Activated T-cell treated with anti-CD3 and anti-CD28 coated beads, Interleukin-2, amount 50 U/mL, for 24 hours (primary cell): ENCODE data around the gene PATJ.

Experiments used
- DNase-seq: peaks from one replicate; pipeline ENCODE4 v3.0.0-alpha.2; 2020
- H3K27ac Mint-ChIP-seq: 2 replicates; pipeline ENCODE4 v1.8.0; 2020; ENCODE audit warnings: mild to moderate bottlenecking, mixed read lengths
- H3K27me3 Mint-ChIP-seq: 2 replicates; pipeline ENCODE4 v1.8.0; 2020; ENCODE audit warnings: mixed read lengths
- H3K36me3 Mint-ChIP-seq: 2 replicates; pipeline ENCODE4 v1.8.0; 2020; ENCODE audit warnings: low read depth, mixed read lengths
- H3K4me1 Mint-ChIP-seq: 2 replicates; pipeline ENCODE4 v1.8.0; 2020; ENCODE audit warnings: low read depth, mixed read lengths
- H3K4me3 Mint-ChIP-seq: 2 replicates; pipeline ENCODE4 v1.8.0; 2020; ENCODE audit warnings: mild to moderate bottlenecking, moderate library complexity, mixed read lengths
- H3K9me3 Mint-ChIP-seq: 2 replicates; pipeline ENCODE4 v1.8.0; 2020; ENCODE audit warnings: mixed read lengths

Gene PATJ

DNA sequence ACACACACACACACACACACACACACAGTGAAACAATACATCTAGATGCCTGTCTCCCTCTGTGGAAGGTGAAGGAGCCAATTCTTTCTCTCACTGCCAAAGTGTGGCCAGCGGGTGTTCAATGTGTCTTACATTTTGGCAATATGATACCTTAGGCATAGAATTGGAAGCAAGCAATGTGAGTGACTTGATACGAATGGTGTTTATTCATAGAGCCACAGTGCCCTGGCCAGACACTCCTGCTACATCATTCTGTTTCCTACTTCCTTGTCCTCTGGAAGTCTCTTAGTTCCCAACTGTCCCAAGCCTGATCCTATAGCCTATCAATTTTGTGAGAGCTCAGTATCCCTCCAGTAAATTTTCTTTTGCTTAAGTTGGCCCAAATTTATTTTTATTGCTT lies 282.4 kb downstream of the PATJ start:
- Mint-ChIP-seq H3K4me3 (no peak overlapping the region), H3K36me3 (peaks cover 48% of the 10 kb centered on the region), H3K27me3 (no peaks in the 10 kb centered on the region), H3K27ac (no peak overlapping the region), H3K9me3 (no peaks in the 10 kb centered on the region), H3K4me1 (no peaks in the 10 kb centered on the region)
- no peak for DNase-seq

DNA sequence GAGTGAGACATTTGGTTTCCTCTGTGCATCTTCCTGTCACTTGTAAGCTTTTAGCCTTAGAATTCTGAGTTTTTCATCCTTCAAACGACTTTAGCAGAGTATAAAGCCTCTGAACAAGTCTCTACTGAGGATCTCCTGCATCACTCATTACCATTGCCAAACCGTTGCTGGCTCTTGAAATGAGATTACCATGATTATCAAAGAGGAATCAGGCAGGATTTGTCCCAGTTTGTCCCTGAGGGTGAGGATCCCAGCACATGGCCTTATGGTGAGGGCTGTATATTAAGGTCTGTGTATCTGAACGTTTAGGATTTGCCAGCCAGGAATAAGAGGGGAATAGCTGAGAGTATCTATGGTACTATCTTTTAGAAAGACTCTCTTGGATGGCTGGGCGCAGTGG lies 282.9 kb downstream of the PATJ start:
- H3K4me1 Mint-ChIP-seq = no peaks in the 10 kb centered on the region
- peaks cover 46% of the 10 kb centered on the region for H3K36me3 Mint-ChIP-seq
- no peak for DNase-seq

DNA sequence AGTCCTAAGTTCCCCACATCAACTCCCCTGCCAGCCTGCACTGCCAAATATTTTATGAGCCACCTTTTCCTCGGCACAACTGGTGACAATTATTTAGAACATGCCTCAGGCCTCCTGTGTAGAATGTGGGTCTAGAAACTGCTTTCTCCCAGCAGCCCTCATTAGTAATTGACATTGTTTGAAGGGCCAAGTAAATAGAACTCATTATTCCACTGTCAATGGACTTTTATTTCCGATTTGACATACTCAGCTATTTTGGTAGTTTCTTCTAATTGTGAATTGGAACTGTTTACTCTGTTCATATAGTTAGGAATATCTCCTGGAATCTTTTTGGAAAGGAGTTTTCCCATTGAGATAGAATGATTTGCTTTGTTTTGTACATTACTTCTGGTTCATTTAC lies 283.6 kb downstream of the PATJ start:
- Mint-ChIP-seq H3K27me3 (no peaks in the 10 kb centered on the region), H3K36me3 (peaks cover 43% of the 10 kb centered on the region), H3K4me1 (no peaks in the 10 kb centered on the region), H3K9me3 (no peaks in the 10 kb centered on the region), H3K4me3 (no peak overlapping the region), H3K27ac (no peak overlapping the region)
- no peak for DNase-seq

More for the DNA sequence above, 282.9 kb downstream of the PATJ start:
- no peak overlapping the region for H3K27ac Mint-ChIP-seq
- H3K9me3 Mint-ChIP-seq = no peaks in the 10 kb centered on the region
- H3K27me3 Mint-ChIP-seq = no peaks in the 10 kb centered on the region
- H3K4me3 Mint-ChIP-seq = no peak overlapping the region

DNA sequence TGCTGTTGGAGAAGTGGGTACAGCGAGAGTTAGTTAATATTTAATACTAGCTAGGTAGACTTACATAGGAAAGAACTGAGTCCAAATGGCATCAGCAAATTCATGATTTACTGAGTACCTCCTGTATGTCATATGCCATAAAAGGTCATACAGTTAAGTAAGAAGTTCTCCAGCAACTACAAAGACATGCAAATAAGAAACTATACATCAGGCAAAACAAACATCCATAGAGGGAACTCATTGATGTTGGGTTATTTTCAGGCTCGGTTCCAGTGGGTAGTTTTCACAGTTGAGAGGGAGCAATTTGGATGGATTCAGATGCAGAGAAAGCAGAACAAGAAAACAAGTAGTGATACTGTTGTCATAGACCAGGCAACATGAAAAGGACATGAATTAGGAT lies 287.4 kb downstream of the PATJ start:
- no peak for DNase-seq
- Mint-ChIP-seq H3K27ac (no peak overlapping the region), H3K27me3 (no peaks in the 10 kb centered on the region), H3K4me3 (no peak overlapping the region), H3K9me3 (no peaks in the 10 kb centered on the region), H3K36me3 (peaks cover 43% of the 10 kb centered on the region), H3K4me1 (no peaks in the 10 kb centered on the region)

DNA sequence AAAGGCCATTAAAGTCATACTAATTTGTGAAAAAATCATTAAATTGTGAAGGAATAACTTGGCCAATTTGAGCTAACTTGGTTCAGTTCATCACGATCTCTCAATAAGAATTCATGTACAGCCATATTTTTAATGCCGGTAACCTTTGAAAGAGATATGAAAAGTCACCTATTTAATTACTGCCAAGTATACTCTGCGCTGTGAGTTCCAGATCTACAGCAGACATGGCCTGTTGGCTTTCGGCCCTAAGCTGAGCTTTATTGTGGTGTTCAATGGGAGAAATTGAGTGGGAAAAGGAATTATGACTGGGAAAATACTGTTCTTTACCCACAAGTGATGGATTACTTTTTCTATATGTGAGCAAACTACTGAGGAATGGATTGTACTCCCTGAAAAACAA lies 292.5 kb downstream of the PATJ start:
- no peak overlapping the region for H3K27ac Mint-ChIP-seq
- no peak overlapping the region for H3K4me3 Mint-ChIP-seq
- H3K4me1 Mint-ChIP-seq = no peaks in the 10 kb centered on the region
- H3K9me3 Mint-ChIP-seq = no peaks in the 10 kb centered on the region
- H3K36me3 Mint-ChIP-seq = peaks cover 13% of the 10 kb centered on the region
- H3K27me3 Mint-ChIP-seq = no peaks in the 10 kb centered on the region
- DNase-seq = no peak

DNA sequence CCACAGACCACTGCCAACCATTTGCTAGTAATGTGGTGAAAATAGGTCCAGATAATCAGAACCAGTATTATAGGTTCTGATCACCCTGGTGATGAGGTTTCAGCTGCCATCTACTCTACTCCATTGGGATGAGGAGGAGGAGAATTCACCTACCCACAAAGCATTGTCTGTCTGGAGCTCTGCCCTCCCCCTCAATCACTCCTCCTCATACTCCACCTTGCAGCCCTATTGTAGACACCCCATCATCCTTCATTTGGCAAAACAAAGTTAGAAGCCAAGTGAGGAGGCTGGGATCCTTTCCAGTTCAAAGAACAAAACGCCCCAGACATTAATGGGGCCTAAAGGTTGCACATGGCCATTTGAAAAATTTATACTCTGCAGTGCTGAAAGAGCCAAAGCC lies 295.0 kb downstream of the PATJ start:
- H3K4me1 Mint-ChIP-seq = no peaks in the 10 kb centered on the region
- H3K27me3 Mint-ChIP-seq = no peaks in the 10 kb centered on the region
- DNase-seq = no peak
- H3K36me3 Mint-ChIP-seq = peaks cover 8% of the 10 kb centered on the region
- H3K4me3 Mint-ChIP-seq = no peak overlapping the region
- H3K9me3 Mint-ChIP-seq = no peaks in the 10 kb centered on the region
- H3K27ac Mint-ChIP-seq = no peak overlapping the region

DNA sequence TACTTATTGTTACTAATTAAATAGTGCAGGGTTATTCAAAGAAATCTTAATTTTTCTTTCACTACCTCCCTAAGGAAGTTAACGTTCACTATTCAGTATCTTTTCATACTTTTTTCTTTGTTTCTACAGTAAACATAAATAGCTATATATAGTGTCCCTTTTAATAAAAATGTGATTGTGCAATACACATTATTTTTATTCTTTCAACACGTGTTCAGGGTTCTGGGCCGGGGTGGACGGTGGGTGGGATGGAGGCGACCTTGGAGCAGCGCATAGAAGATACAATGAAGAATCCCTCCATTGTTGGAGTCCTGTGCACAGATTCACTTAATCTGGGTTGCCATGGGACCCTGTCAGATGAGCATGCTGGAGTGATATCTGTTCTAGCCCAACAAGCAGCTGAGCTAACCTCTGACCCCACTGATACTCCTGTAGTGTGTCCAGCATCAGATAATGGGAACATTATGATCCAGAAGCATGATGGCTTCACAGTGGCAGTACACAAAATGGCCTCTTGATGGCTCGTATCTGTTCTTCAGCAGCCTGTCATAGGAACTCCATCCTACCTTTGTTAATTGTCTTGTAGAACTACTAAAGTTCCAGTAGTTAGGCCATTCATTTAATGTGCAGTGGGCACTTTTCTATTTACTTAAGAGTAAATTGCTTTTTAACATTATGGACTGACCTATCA lies 296.5 kb downstream of the PATJ start:
- Mint-ChIP-seq H3K4me1 (no peaks in the 10 kb centered on the region), H3K9me3 (no peaks in the 10 kb centered on the region), H3K4me3 (no peak overlapping the region), H3K27me3 (no peaks in the 10 kb centered on the region), H3K36me3 (peaks cover 5% of the 10 kb centered on the region), H3K27ac (no peak overlapping the region)
- DNase-seq = no peak

DNA sequence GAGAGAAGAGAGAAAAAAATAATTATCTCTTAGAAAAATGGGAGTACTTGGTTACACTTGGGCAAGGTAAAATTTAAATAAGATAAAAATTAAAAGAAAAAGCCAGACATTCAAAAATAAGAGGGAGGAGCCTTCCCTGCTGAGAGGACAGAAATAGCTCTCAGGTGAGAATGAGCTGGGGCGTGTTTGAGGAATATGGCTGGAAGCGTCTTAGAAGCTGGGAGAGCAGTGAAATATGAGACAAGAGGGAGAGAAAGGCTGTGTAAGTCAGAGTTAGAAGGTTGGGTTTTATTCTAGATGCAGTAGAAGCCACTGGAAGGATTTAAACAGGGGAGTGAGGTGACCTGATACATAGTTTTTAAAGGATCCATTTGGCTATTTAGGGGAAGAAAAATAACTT lies 298.2 kb downstream of the PATJ start:
- Mint-ChIP-seq H3K4me3 (no peak overlapping the region), H3K36me3 (peaks cover 15% of the 10 kb centered on the region), H3K4me1 (no peaks in the 10 kb centered on the region), H3K27me3 (no peaks in the 10 kb centered on the region), H3K27ac (no peak overlapping the region), H3K9me3 (no peaks in the 10 kb centered on the region)
- DNase-seq = no peak

DNA sequence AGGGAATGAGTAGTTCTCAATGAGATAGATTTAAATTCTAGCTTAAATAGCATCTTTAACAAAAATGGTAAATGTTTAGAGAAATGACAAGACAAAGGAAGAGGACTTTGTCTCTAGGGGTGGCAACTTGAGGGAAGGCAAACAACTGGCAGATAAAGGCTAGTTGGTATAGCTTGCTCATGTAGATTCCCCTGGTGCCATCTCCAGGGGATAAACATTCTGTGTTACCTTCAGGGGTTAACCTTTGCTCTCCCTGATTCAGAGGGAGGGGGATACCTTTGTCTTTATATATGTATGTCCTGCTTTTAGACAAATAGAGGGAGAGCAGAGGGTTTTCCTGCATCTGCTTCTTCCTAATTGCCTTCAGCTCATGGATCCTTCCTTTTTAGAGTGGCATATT lies 298.7 kb downstream of the PATJ start:
- H3K4me1 Mint-ChIP-seq = no peaks in the 10 kb centered on the region
- H3K4me3 Mint-ChIP-seq = no peak overlapping the region
- H3K9me3 Mint-ChIP-seq = no peaks in the 10 kb centered on the region
- no peak overlapping the region for H3K27ac Mint-ChIP-seq
- H3K36me3 Mint-ChIP-seq = peaks cover 16% of the 10 kb centered on the region
- no peak for DNase-seq
- H3K27me3 Mint-ChIP-seq = no peaks in the 10 kb centered on the region

DNA sequence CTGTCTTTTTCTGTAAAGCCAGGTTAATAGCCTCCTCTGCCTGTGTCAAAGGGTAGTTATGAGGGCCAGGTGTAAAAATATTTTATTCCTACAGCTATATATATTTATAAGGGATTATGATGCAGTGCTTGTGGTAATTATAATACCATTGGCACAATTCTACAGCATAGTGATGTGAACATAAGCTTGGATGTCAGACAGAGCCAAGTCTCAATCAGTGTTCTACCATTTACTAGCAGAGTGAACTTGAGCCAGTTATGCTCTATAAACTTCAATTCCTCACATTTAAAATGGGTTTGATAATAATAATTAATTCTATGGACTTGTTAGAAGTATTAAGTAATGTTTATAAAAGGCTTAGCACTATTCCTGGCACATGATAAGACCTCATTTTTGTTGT lies 300.9 kb downstream of the PATJ start:
- Mint-ChIP-seq H3K27me3 (no peaks in the 10 kb centered on the region), H3K36me3 (peaks cover 14% of the 10 kb centered on the region), H3K4me3 (no peak overlapping the region), H3K9me3 (no peaks in the 10 kb centered on the region), H3K4me1 (no peaks in the 10 kb centered on the region), H3K27ac (no peak overlapping the region)
- DNase-seq = no peak

DNA sequence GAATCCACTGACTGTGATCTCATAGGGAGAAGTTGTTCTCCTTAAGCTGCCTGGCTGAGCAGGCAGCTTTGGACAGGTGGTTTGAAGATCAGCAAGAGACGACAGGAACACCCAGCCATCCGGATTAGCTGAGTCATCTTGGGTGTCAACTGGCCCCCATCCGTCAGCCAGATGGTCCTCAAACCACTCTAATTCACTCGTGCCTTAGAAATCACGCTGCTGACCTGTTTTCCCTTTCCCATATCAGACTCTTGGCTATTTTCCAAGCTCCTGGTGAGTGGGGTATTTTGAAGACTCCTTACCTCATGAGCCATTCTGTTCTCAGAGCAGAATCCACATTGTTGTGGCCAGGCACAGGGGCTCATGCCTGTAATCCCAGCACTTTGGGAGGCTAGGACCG lies 303.3 kb downstream of the PATJ start:
- H3K4me1 Mint-ChIP-seq = no peaks in the 10 kb centered on the region
- no peak overlapping the region for H3K4me3 Mint-ChIP-seq
- no peak for DNase-seq
- H3K27me3 Mint-ChIP-seq = no peaks in the 10 kb centered on the region
- H3K36me3 Mint-ChIP-seq = peaks cover 15% of the 10 kb centered on the region
- H3K9me3 Mint-ChIP-seq = no peaks in the 10 kb centered on the region
- H3K27ac Mint-ChIP-seq = no peak overlapping the region

DNA sequence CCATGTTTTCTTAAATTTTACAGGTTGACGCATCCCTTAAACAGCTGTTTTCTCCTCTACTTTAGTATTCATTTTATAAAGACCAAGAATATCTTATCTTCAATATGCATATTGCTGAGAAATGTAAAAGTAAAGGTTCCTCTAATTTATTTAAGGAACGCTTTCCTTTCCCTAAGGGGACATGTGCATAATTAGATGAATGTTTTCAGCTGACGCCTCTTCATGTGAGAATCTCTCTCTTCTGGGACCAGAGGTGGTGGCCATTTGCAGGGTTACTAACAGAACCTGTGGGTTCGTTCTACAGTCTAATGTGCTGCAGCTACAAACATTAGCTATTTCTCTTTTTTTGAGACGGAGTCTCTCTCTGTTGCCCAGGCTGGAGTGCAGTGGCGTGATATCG lies 304.6 kb downstream of the PATJ start:
- H3K9me3 Mint-ChIP-seq = no peaks in the 10 kb centered on the region
- H3K27ac Mint-ChIP-seq = no peak overlapping the region
- H3K27me3 Mint-ChIP-seq = no peaks in the 10 kb centered on the region
- H3K36me3 Mint-ChIP-seq = peaks cover 22% of the 10 kb centered on the region
- no peaks in the 10 kb centered on the region for H3K4me1 Mint-ChIP-seq
- no peak overlapping the region for H3K4me3 Mint-ChIP-seq
- DNase-seq = no peak

DNA sequence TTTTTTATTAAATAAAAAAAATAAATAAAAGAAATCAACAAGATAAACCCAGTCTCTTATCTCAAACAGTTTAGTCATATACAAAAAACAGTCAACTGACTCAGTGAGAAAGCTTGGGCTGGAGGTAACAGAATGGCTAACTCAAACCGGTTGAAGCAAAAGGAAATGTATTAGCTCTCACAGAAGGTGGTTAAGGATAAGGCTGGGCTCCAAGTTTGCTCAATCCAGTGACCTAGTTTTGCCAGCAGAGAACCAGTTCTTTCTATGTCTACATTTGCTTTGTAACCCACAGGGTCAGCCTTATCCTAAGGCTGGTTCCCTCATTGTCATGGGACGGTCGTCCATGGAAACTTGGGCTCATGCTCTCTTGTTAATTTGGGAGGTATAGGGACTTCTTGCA lies 307.9 kb downstream of the PATJ start:
- H3K27me3 Mint-ChIP-seq = no peaks in the 10 kb centered on the region
- no peak for DNase-seq
- peaks cover 25% of the 10 kb centered on the region for H3K36me3 Mint-ChIP-seq
- H3K4me1 Mint-ChIP-seq = no peaks in the 10 kb centered on the region
- H3K9me3 Mint-ChIP-seq = no peaks in the 10 kb centered on the region
- H3K27ac Mint-ChIP-seq = no peak overlapping the region
- H3K4me3 Mint-ChIP-seq = no peak overlapping the region

DNA sequence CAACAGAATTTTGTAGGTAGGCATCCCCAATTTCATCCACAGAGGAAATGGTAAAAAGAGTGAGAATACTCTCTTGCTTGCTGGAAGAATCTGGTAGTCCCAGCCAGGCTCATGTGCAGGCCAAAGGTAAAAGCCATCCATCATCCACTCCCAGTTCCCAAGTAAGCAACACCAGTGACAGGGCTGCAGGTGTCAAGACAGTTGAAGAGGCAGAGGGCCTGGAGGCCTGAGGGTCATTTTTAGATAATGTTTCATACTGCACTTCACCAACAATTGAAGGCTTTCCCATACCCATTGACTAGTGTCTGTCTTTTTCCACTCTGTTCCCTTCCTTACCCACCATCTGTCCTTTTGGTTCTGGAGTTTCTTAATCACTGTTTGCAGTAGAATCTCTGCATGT lies 310.7 kb downstream of the PATJ start:
- DNase-seq = no peak
- no peak overlapping the region for H3K27ac Mint-ChIP-seq
- H3K36me3 Mint-ChIP-seq = peaks cover 23% of the 10 kb centered on the region
- no peaks in the 10 kb centered on the region for H3K9me3 Mint-ChIP-seq
- no peak overlapping the region for H3K4me3 Mint-ChIP-seq
- H3K4me1 Mint-ChIP-seq = no peaks in the 10 kb centered on the region
- no peaks in the 10 kb centered on the region for H3K27me3 Mint-ChIP-seq

DNA sequence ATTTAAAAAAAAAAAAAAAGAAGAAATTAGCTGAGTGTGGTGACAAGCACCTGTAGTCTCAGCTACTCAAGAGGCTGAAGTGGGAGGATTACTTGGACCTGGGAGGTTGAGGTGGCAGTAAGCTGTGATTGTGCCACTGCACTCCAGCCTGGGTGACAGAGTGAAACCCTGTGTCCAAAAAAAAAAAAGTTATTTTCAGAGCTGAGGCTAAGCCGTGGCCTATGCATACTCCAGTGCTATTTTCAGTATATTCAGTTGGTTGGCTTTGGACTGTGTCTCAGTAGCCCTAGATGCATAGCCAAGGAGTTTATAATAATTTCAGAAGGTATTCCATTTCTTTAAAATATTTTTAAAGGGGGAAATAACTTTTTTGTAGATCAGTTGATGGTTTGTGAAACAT lies 311.9 kb downstream of the PATJ start:
- Mint-ChIP-seq H3K27me3 (no peaks in the 10 kb centered on the region), H3K36me3 (peaks cover 26% of the 10 kb centered on the region), H3K4me1 (no peaks in the 10 kb centered on the region), H3K27ac (no peak overlapping the region), H3K9me3 (no peaks in the 10 kb centered on the region), H3K4me3 (no peak overlapping the region)
- DNase-seq = no peak

DNA sequence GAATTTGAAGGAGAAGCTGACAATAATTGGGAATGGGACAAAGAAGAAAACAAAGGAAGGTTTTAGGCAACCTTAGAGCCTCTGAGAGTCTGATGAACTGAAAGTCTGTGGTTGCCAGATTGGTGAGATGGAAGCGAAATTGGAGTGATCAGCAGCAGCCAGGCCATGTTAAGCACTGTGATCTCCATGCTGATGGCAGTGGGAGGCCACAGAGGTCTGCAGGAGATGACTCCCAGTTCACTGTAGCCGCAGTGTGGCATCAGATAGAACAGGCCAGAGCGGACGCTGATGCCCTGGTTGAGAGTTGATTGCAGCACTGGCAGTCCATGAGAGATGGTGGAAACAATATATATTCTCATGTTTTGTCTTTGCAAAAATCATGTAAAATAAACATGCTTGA lies 314.9 kb downstream of the PATJ start:
- Mint-ChIP-seq H3K36me3 (peaks cover 27% of the 10 kb centered on the region), H3K27ac (no peak overlapping the region), H3K9me3 (no peaks in the 10 kb centered on the region), H3K4me1 (no peaks in the 10 kb centered on the region), H3K4me3 (no peak overlapping the region), H3K27me3 (no peaks in the 10 kb centered on the region)
- DNase-seq = no peak
